Activated CD8-positive, alpha-beta memory T cell treated with anti-CD3 and anti-CD28 coated beads, Interleukin-2, amount 50 U/mL, for 24 hours (primary cell): ENCODE results near the gene SPRY4.
"Not testable (repeated sequence)": the region's sequence is repeated elsewhere in the genome, so short reads cannot be mapped to it uniquely, and the experiment has no call there.

Source experiments
- DNase-seq: peaks from one replicate; pipeline ENCODE4 v3.0.0-alpha.2; 2020; ENCODE audit errors: extremely low read depth

The SPRY4 gene

GRCh38 chr5:142324871-142325724 lies at the start of gene SPRY4:
Gene SPRY4 (minus strand): TSS chr5:142325021. CDS start chr5:142315108, 9,913 bp downstream.
- DNase-seq, result peak; percentile 66

DNA sequence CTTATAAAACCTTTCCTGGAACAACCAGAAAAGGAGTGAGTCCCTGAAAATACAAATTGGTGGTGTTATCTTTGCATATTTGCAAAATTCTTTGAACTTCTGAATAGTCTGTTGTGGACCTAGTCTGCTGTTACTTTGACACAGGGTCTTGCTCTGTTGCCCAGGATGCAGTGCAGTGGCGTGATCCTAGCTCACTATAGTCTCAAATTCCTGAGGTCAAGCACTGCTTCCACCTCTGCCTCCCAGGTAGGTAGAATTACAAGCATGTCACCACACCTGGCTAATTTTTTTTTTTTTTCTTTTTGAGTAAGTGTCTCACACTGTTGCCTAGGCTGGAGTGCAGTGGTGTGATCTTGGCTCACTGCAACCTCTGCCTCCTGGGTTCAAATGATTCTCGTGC lies 43.7 kb upstream of the SPRY4 start:
- DNase-seq, result no peak

- no peak for DNase-seq
Observed at GRCh38 chr5:142366007-142366406, 41.2 kb upstream of the SPRY4 start.

DNA sequence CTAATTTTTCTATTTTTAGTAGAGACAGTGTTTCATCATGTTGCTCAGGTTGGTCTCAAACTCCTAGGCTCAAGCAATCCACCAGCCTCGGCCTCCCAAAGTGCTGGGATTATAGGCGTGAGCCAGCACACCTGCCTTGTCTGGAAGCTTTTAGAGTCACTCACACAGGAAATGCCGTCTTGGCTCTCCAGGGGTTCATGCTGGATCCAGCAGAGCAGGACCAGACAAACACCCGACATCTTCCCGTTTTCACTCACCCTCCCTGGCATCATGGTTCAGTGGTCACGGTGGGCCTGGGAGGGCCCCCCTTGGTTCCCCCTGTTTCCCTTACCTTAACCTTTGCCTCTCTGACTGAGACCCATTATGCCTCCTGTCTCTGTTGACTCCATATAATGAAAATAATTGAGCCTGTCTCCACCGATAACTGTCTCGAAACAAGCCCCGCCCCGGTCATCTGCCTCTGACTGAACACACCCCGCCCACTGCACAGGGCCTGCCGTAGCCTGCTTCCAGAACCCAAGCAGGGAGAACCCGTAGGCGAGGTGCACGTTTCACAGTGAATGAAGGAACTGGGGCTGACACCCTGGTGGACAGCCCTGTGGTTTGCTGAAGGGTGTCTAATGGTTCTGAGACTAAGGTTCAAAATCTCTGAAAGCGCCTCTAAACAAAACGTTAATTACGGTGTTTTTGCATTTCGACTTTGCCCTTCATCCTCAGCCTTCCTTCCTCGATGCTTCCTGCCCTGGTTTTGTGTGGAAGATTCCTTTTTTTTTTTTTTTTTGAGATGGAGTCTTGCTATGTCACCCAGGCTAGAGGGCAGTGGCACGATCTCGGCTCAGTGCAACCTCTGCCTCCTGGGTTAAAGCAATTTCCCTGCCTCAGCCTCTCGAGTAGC lies 39.7 kb upstream of the SPRY4 start:
- DNase-seq, result no peak

DNA sequence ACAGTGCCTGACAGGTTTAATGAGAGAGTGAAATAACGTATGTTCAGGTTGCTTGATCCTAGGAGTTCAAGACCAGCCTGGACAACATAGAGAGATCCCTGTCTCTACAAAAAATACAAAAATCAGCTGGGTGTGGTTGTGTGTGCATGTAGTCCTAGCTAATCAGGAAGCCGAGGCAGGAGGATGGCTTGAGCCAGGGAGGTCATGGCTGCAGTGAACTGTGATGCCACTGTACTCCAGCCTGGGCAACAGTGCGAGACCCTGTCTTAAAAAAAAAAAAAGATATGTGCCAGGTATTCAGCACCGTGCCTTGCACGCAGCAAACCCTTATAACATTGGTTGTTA lies 38.8 kb upstream of the SPRY4 start:
- no peak for DNase-seq

GRCh38 chr5:142362193-142362592 lies 37.4 kb upstream of the SPRY4 start:
- not testable (repeated sequence) for DNase-seq

- no peak for DNase-seq
Observed at GRCh38 chr5:142360607-142361120, 35.8 kb upstream of the SPRY4 start.

DNA sequence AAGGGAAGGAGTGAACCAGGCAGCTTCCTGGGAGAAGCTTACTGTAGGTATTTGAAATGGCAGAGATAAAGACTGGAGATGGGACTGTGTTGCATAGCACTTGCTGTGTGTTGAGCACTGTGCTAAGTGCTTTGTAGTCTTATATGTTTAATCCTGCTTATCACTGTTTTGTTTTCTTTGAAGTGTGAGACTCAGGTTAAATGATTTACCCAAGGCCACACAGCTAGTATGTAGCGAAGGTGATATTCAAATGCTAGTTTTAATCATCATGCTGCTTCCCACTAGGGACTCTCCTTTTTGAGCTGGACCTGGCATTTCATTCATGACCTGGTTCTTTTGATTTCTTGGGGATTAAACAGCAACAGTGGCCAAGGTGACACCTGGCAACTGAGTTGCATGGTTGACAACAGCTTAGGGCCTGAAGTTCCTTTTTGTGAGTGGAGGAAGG lies 35.3 kb upstream of the SPRY4 start:
- DNase-seq, result no peak

DNA sequence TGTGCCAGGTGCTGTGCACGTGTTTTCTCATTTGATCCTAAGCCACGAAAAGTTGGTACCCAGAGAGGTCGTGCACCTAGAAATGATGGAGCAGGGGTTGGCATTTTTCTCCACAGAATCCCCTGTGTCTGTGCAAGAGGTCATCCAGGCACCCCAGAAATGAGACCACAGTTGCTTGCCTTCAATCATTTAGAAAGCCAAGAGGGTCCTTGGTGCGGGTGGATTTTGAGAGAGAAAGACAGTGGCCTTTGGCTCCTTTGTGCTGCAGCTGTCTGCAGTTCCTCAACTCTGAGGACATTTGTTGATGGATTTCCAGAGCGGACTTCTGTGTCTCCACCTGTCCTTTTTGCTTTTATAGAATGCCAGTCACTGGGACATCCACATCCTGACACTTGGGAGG lies 33.8 kb upstream of the SPRY4 start:
- DNase-seq, result no peak

DNA sequence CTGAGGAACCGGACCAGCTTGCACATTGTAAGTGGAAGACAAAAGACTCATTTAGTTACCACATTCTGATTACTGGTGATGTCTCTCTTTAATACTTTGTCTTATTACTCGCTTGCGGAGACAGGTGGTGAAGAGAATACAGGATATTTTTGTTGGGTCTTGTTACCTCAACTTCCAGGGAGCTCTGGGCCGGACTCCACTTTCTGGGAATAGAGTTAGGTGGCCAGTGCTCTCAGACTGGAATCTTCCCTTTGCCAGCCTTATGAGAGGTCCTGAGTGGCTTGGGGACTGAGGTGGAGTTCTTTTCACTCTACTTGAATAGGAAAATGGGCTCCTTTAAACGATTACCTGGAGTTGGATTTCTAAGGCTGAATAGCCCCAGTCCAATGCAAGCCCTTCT lies 33.3 kb upstream of the SPRY4 start:
- DNase-seq, result no peak

- no peak for DNase-seq
Observed at GRCh38 chr5:142357469-142358090, 32.8 kb upstream of the SPRY4 start.

DNA sequence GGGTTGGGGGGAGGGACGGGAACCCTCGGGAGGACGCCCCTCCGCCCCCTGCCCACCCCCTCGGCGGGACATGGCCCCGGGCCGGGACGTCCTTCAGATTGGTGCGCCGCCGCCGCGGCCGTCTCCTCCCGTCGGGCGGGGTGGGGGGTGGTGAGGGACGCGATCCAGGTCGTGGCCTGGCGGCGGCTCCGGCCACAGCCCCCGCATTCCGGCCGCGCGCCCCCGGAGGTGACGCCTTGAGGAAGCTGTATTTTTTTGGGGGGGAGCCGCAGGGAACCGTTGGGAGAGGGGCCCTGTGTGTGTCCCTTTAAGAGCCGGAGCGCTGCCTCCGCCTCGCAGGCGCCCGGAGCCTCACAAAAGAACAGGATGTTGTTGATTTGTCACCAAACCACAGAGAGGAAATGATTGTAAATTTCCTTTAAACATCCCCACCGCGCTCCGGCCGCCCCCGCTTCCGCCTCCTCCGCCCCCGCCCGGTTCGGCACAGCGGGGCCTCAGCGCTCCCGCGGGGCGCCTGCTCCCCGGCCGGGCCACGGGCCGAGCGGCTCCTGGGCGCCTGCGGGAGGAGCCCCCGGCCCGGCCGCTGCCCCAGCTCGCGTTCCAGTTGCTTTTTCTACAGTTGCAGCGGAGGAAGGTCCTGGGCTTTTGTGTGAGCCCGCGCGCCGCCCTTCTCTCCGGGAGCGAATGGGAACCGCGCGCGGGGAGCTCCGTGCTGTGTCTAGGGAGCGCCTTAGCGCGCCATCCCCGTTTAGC lies 32.1 kb upstream of the SPRY4 start:
- DNase-seq, result peak; percentile 74

DNA sequence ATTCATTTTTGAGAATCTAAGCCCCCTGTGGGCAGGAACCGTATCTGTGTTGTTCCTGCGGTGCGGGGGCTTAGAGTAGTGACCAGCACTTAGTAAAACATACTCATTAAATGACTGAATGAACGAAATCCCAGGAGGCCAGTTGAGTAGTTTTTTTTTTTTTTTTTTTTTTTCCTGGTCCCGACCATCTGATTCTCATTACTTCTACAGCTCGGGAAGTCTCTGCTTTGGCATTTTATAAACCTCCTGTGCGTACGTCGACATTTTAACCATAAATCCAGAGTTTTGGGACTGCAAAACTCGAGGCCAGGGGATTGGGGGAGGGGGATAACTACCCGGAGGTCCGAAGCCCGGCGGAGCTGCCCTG lies 31.5 kb upstream of the SPRY4 start:
- DNase-seq, result no peak

- no peak for DNase-seq
Observed at GRCh38 chr5:142353071-142353472, 28.3 kb upstream of the SPRY4 start.

- DNase-seq, result no peak
Observed at GRCh38 chr5:142350021-142350420, 25.2 kb upstream of the SPRY4 start.

DNA sequence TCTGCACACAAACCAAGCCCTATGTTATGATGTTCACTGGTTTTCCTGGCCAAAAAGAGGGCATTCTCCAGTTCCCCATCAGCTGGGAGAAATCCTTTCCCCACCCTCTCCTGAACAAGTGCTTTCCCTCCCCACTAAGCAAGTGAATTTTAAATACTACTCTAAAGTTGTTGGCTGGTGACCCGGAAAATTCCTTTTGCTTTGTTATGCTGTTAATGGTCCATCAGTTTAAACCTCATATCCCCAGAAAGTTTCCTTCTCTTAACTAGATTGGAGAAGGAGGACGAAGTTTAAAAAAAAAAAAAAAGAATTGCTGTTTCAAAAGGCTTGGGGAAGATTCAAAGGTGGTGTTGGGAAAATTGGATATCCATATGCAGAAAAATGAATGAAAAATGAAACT lies 21.9 kb upstream of the SPRY4 start:
- DNase-seq, result no peak

- not testable (repeated sequence) for DNase-seq
Observed at GRCh38 chr5:142344915-142345314, 20.1 kb upstream of the SPRY4 start.

DNA sequence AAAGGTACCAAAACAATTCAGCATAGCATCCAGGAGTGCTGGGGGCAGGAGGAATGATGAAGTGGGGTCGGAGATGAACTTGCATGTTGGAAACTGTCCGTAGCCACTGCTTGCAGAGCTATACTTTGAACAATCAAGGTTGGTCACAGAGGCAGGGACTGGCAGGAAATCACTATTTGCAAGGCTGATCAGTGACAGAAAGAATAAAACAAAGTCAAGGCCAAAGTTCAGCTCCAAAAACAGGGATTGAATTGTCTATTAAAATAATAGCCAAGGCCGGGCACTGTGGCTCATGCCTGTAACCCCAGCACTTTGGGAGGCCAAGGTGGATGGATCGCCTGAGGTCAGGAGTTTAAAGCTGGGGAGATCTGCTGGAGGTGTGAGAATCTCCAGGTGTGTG lies 18.7 kb upstream of the SPRY4 start:
- DNase-seq, result no peak

DNA sequence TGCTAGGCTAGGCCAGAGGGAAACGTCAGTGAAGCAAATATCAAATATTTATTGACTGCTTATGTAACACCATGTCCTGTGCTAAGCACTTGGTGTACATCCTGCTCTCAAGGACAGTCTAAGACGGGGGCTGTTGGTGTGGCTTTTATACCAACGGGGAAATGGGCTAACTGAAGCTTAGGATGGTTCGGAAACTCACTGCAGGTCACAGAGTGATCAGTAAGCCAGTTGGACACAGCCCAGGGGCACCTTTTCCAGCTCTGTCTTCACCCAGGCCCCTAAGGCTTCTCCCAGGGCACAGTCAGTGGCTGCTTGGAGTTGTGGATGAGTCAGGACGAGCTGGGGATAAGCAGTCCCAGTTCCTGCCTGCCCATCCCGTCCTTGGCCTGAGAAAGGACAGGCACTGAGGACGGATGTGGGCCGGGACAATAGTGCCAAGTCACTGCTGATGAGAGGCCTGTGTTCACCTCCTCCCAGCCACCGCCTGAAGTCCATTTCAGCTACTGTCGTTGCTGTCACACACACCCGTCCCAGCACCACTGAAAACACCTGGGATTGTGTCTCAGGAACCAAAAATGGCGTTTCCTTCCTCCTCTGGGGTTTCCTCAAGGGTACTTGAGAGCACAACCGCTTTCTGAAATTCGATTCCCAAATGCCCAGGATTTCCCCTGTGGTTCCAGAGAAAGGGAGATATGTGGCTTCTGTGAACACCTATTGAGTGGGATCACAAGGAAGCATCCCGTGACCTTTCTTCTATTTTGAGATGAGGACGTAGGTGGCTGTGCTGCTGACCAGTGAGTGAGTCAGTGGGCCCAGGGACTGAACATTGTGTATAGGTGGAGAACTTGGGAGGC lies 17.5 kb upstream of the SPRY4 start:
- no peak for DNase-seq

DNA sequence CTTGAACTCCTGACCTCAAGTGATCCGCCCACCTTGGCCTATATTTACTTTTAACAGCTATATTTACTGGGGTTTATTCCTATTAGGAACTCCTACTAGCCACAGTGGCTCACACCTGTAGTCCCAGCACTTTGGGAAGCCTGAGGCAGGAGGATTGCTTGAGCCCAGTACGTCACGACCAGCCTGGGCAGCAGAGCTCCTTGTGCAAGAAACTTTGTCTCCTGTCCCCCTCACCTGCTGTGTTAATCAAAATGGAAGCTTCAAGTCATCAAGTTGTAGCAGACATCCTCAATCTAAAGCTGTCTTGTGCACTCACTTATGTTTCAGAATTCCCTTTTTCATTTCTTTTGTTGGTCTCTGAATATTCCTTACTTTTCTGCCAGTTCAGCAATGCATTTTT lies 15.0 kb upstream of the SPRY4 start:
- DNase-seq, result no peak

- DNase-seq, result no peak
Observed at GRCh38 chr5:142334538-142334937, 9.7 kb upstream of the SPRY4 start.
